Measurements from ENCODE around the gene TFAM.
A peak's percentile ranks its signal among the peaks of the same experiment; 100 is the strongest.

TFAM gene

GRCh38 chr10:58359541-58359940, 25.7 kb upstream of the TFAM start:
- no peak for TF ChIP-seq CTCF (conservative IDR thresholded peaks at IDR 0.05; ENCODE audit: low read length)
- no peak overlapping the region for H3K4me3 ChIP-seq (ENCODE audit: low read length)
- DNase-seq (ENCODE audit: low read depth) = no peak

- no peak for DNase-seq (ENCODE audit: low read depth)
- no peak for TF ChIP-seq CTCF (conservative IDR thresholded peaks at IDR 0.05; ENCODE audit: low read length)
- no peak overlapping the region for H3K4me3 ChIP-seq (ENCODE audit: low read length)
These were observed 24.7 kb upstream of the TFAM start for GRCh38 chr10:58360412-58361004.

- H3K4me3 ChIP-seq (ENCODE audit: low read length) = no peak overlapping the region
- no peak for TF ChIP-seq CTCF (conservative IDR thresholded peaks at IDR 0.05; ENCODE audit: low read length)
- no peak for DNase-seq (ENCODE audit: low read depth)
These were observed 23.9 kb upstream of the TFAM start for GRCh38 chr10:58361353-58361752.

- no peak overlapping the region for H3K4me3 ChIP-seq (ENCODE audit: low read length)
- TF ChIP-seq CTCF (conservative IDR thresholded peaks at IDR 0.05; ENCODE audit: low read length) = no peak
- DNase-seq (ENCODE audit: low read depth) = peak; percentile 13
These were observed 23.0 kb upstream of the TFAM start for GRCh38 chr10:58362027-58362789.

GRCh38 chr10:58367069-58367468, 18.1 kb upstream of the TFAM start:
- H3K4me3 ChIP-seq (ENCODE audit: low read length) = no peak overlapping the region
- TF ChIP-seq CTCF (conservative IDR thresholded peaks at IDR 0.05; ENCODE audit: low read length) = no peak
- no peak for DNase-seq (ENCODE audit: low read depth)

GRCh38 chr10:58371473-58371872, 13.7 kb upstream of the TFAM start:
- TF ChIP-seq CTCF (conservative IDR thresholded peaks at IDR 0.05; ENCODE audit: low read length) = no peak
- no peak overlapping the region for H3K4me3 ChIP-seq (ENCODE audit: low read length)
- no peak for DNase-seq (ENCODE audit: low read depth)
